HCEC 1CT (cell line): ENCODE results near the gene CYTH2.

ENCODE experiments used
- DNase-seq: peaks from one replicate; pipeline ENCODE4 v3.0.0-alpha.2; 2017

CYTH2 gene

GRCh38 chr19:48454150-48454730, 14.9 kb upstream of the CYTH2 start:
- no peak for DNase-seq

- no peak for DNase-seq
Observed at GRCh38 chr19:48455171-48455907, 13.8 kb upstream of the CYTH2 start, which contains the start of gene KCNJ14. Gene KCNJ14 (plus strand): TSS chr19:48455574. CDS start chr19:48461725, 6,151 bp downstream.

- no peak for DNase-seq
Observed at GRCh38 chr19:48455908-48456562, 13.1 kb upstream of the CYTH2 start.

- no peak for DNase-seq
Observed at GRCh38 chr19:48456864-48457263, 12.3 kb upstream of the CYTH2 start.

GRCh38 chr19:48458016-48458415, 11.2 kb upstream of the CYTH2 start:
- peak; percentile 8 for DNase-seq

- DNase-seq = no peak
Observed at GRCh38 chr19:48461651-48461981, 7.6 kb upstream of the CYTH2 start.

- no peak for DNase-seq
Observed at GRCh38 chr19:48461982-48462655, 7.0 kb upstream of the CYTH2 start.

- DNase-seq = no peak
Observed at GRCh38 chr19:48465215-48465614, 4.0 kb upstream of the CYTH2 start.

GRCh38 chr19:48466561-48467325, 2.4 kb upstream of the CYTH2 start:
- DNase-seq = peak; percentile 6

GRCh38 chr19:48468772-48469288, 339 bp upstream of the CYTH2 start:
- DNase-seq = peak; percentile 100

GRCh38 chr19:48469934-48470680, 938 bp downstream of the CYTH2 start:
- DNase-seq = no peak

- DNase-seq = no peak
Observed at GRCh38 chr19:48470856-48471255, 1.7 kb downstream of the CYTH2 start.

- no peak for DNase-seq
Observed at GRCh38 chr19:48471836-48472235, 2.7 kb downstream of the CYTH2 start.

- DNase-seq = no peak
Observed at GRCh38 chr19:48473161-48473966, 4.2 kb downstream of the CYTH2 start.

GRCh38 chr19:48474084-48474592, 5.0 kb downstream of the CYTH2 start:
- no peak for DNase-seq

- DNase-seq = no peak
Observed at GRCh38 chr19:48475369-48476068, 6.3 kb downstream of the CYTH2 start.

- no peak for DNase-seq
Observed at GRCh38 chr19:48476176-48476575, 7.0 kb downstream of the CYTH2 start.

GRCh38 chr19:48477067-48477685, 8.0 kb downstream of the CYTH2 start:
- DNase-seq = no peak

GRCh38 chr19:48477698-48478338, 8.6 kb downstream of the CYTH2 start:
- DNase-seq = no peak
